HG03378 (cell line): ENCODE data around the gene POLD1.
"Not testable (repeated sequence)": the region's sequence is repeated elsewhere in the genome, so short reads cannot be mapped to it uniquely, and the experiment has no call there.

Experiments
- ATAC-seq: cut with Tn5 transposase; IDR thresholded peaks from one replicate; pipeline ENCODE4 v1.9.1; 2021; ENCODE audit warnings: mild to moderate bottlenecking, moderate library complexity; ENCODE audit not compliant: unreplicated experiment

Gene POLD1

GRCh38 chr19:50390295-50390694 lies 6.1 kb downstream of the POLD1 start:
- not testable (repeated sequence) for ATAC-seq

- not testable (repeated sequence) for ATAC-seq
These were observed 6.8 kb downstream of the POLD1 start for GRCh38 chr19:50390952-50391351.

- ATAC-seq: no peak
These were observed 8.6 kb downstream of the POLD1 start for GRCh38 chr19:50392759-50393158.

- no peak for ATAC-seq
These were observed 9.4 kb downstream of the POLD1 start for GRCh38 chr19:50393589-50393988.

- ATAC-seq: no peak
These were observed 9.9 kb downstream of the POLD1 start for GRCh38 chr19:50394017-50394416.

GRCh38 chr19:50398675-50399367 lies 14.7 kb downstream of the POLD1 start:
- ATAC-seq: no peak

DNA sequence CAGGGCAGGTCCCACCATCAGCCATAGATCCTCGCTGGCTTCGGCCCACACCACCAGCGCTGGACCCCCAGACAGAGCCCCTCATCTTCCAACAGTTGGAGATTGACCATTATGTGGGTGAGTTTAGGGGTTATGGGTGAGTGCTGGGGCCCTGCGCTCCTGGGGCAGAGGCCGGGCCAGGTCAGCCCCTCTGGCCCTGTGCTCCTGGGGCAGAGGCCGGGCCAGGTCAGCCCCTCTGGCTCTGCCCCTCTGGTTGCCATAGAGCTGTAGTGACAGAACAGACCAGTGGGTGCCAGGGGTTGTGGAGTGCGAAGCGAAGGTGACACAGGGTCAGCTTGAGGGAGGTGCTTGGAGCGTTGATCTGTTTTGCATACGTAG lies 15.2 kb downstream of the POLD1 start:
- ATAC-seq: no peak

- no peak for ATAC-seq
These were observed 17.7 kb downstream of the POLD1 start for GRCh38 chr19:50401605-50402450.

GRCh38 chr19:50402544-50403301 lies 18.6 kb downstream of the POLD1 start:
- no peak for ATAC-seq

DNA sequence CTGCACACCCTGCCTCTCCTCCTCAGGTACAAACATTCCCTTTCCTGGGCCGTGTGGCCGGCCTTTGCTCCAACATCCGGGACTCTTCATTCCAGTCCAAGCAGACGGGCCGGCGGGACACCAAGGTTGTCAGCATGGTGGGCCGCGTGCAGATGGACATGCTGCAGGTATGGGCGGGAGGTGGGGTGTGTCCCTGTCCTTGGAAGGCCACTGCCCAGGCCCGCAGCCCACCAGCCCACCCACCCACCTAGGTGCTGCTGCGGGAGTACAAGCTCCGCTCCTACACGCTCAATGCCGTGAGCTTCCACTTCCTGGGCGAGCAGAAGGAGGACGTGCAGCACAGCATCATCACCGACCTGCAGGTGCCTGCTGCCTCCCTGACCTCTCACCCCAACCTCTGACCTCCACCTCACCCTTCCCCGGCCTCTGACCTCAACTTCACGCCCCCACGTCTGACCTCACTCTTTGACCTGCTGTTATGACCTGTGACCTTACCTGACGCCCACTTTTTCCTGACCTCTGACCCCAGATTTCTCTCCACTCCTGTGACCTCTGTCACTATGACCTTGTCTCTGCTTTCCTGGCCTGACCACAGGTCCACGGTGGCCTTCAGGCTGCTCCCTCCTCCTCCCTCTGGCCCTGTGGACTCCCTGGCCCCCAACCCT lies 22.1 kb downstream of the POLD1 start:
- ATAC-seq: no peak

GRCh38 chr19:50406829-50407228 lies 22.7 kb downstream of the POLD1 start:
- no peak for ATAC-seq

DNA sequence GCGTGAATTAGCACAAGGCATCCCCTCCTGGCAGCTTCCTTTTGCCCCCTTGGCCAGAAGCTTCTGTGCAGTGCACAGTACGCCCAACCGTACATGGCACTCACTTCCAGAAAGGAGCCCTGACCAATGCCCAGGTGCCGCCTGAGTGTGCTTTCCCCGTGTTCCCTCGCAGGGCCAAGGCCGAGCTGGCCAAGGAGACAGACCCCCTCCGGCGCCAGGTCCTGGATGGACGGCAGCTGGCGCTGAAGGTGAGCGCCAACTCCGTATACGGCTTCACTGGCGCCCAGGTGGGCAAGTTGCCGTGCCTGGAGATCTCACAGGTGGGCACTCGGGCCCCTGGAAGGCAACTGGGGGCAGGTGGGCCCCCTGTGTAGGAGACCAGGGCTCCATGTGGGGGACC lies 25.2 kb downstream of the POLD1 start:
- no peak for ATAC-seq

GRCh38 chr19:50410109-50410508 lies 26.0 kb downstream of the POLD1 start:
- no peak for ATAC-seq

GRCh38 chr19:50412419-50412818 lies 28.3 kb downstream of the POLD1 start:
- no peak for ATAC-seq

DNA sequence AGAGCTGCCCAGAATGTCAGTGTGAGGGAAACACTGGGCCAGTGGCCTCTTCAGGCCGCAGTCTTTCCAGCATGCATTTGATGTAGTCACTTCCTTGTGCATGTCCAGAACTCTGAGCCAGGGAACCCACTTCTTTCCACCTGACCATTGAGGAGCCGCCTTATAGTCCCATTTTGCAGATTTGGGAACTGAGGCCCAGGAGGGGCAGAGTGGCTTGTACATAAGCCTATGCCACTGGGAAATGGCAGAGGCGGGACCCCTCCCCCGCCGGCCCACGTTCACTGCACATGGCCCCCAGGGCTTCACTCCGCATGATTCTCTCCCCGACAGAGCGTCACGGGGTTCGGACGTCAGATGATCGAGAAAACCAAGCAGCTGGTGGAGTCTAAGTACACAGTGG lies 28.9 kb downstream of the POLD1 start:
- no peak for ATAC-seq

DNA sequence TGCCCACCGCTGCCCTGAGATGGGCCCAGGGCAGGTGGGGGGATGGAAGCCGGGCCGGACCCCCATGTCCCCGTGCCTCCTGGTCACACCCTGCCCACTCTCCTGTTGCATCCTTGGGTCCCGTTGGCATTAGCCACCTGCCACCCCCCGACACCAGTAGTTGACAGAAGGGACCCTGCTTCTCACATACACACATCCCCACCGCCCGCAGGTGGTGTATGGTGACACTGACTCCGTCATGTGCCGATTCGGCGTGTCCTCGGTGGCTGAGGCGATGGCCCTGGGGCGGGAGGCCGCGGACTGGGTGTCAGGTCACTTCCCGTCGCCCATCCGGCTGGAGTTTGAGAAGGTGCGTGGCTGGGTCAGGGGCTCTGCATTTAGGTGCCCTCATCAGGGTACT lies 29.4 kb downstream of the POLD1 start:
- ATAC-seq: no peak

- ATAC-seq: no peak
These were observed 30.9 kb downstream of the POLD1 start for GRCh38 chr19:50414864-50415660.

- ATAC-seq: no peak
These were observed 31.5 kb downstream of the POLD1 start for GRCh38 chr19:50415661-50416033.

DNA sequence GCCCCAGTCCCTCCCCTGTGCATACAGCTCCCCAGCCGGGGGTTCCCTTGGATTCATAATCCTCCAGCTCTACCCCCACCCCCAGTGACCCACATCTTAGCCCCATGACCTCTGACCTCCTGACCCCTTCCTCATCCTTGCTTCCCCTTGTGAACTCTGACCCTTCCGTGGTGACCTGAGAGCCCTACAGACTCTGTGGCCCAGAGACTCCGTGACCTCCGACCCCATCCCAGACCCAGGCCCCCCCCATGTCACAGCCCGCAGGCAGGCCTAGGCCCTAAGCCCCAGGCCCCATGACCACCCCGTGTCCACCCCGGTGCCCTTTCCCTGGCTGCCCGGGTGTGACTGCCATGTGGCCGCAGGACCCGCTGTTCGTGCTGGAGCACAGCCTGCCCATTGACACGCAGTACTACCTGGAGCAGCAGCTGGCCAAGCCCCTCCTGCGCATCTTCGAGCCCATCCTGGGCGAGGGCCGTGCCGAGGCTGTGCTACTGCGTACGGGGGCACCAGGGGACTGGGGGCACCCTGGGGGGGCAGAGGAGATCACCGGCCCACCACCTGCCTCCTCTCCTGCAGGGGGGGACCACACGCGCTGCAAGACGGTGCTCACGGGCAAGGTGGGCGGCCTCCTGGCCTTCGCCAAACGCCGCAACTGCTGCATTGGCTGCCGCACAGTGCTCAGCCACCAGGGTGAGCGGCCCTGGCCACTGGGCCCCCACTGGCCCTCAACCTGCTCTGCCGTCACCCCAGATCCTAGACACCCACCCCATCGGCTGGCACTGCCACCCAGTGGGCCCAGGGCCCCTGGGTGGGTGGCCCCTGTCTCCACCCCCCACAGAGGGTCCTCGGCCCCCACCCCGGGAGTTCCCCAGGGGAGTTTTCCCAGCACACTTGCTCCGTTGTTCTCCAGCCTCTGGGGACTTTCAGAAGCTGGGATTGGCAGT lies 32.2 kb downstream of the POLD1 start:
- no peak for ATAC-seq
